Activated CD4-positive, alpha-beta T cell treated with anti-CD3 and anti-CD28 coated beads for 36 hours (primary cell): ENCODE results near the gene ACACB. TPM values are rescaled to one million over a fixed set of nuclear protein-coding genes. Genes with fewer than 3 reads are reported as not detected.

Experiments used
- ATAC-seq: fragments of 200-7000 bp; cut with Tn5 transposase; one replicate; pipeline ENCODE4 v1.10.0; 2021; ENCODE audit warnings: mild to moderate bottlenecking, moderate library complexity
- CTCF ChIA-PET: fragments of 350-600 bp; sonication (Branson Sonifier 250); formaldehyde crosslinking; loops from one replicate; lab custom pipeline; 2021; ENCODE audit warnings: antibody characterized with exemption; lab: Charles Lee
- POLR2A ChIA-PET: fragments of 350-600 bp; sonication (Branson Sonifier 250); formaldehyde crosslinking; loops from one replicate; lab custom pipeline; 2021; ENCODE audit warnings: antibody characterized with exemption, inconsistent platforms; lab: Charles Lee
- DNase-seq: peaks from one replicate; pipeline ENCODE4 v3.0.0-alpha.2; 2020
- H3K27ac Mint-ChIP-seq: one replicate; pipeline ENCODE4 v1.8.0; 2021; ENCODE audit warnings: mixed read lengths
- H3K27me3 Mint-ChIP-seq: one replicate; pipeline ENCODE4 v1.8.0; 2021; ENCODE audit warnings: mixed read lengths
- H3K36me3 Mint-ChIP-seq: one replicate; pipeline ENCODE4 v1.8.0; 2021; ENCODE audit warnings: low read depth, mixed read lengths
- H3K4me1 Mint-ChIP-seq: one replicate; pipeline ENCODE4 v1.8.0; 2021; ENCODE audit warnings: mixed read lengths
- H3K4me3 Mint-ChIP-seq: one replicate; pipeline ENCODE4 v1.8.0; 2021; ENCODE audit warnings: mild to moderate bottlenecking, moderate library complexity, mixed read lengths
- H3K9me3 Mint-ChIP-seq: one replicate; pipeline ENCODE4 v1.8.0; 2021; ENCODE audit warnings: low read depth, mixed read lengths
- intact Hi-C, 2 experiments: fragments of 100-400 bp; cut with DNase I in 1 of 2; cut with micrococcal nuclease in 1 of 2; formaldehyde crosslinking; loops; one replicate each; pipeline versions ENCODE4 v1.14.2 to v1.15.1; 2022 to 2024; cut with DNase I, micrococcal nuclease
- total RNA-seq, 2 experiments: library from RNA; stranded (reverse); gene quantifications; one replicate each; pipeline ENCODE4 v1.2.3, GENCODE V29; 2021

ACACB gene
- total RNA-seq, 2 experiments from 2014 or later = 11.5 to 13.3 TPM

DNA sequence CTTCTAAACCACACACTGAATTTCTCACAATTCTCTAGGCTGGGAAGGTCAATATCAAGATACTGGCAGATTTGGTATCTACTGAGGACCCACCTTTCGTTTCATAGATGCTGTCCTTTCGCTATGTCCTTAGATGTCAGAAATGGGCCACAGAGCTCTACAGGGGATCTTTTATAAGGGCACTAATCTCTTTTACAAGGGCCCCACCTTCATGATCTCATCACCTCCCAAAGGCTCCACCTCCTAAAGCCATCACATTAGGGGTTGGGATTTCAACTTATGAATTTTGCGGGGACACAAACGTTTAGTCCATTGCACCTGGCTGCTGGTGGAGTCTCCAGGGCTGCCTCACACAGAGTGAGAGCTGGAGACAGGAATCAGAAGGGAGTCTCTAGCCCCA, 79.9 kb downstream of the ACACB start:
- Mint-ChIP-seq H3K9me3 (no peaks in the 10 kb centered on the region), H3K27me3 (no peaks in the 10 kb centered on the region), H3K27ac (no peak overlapping the region), H3K36me3 (peaks cover 24% of the 10 kb centered on the region), H3K4me3 (no peak overlapping the region), H3K4me1 (no peaks in the 10 kb centered on the region)
- ChIA-PET POLR2A (interaction anchor here (0.6 kb wide), 1 partner anchor 266 kb away, joined by 3 read pairs; no protein-coding TSS in a partner anchor), CTCF (interaction anchor here (0.7 kb wide), 1 partner anchor 392 kb away, joined by 4 read pairs; no protein-coding TSS in a partner anchor)
- ATAC-seq = no peak
- no peak for DNase-seq
- intact Hi-C loops = no loop called here

DNA sequence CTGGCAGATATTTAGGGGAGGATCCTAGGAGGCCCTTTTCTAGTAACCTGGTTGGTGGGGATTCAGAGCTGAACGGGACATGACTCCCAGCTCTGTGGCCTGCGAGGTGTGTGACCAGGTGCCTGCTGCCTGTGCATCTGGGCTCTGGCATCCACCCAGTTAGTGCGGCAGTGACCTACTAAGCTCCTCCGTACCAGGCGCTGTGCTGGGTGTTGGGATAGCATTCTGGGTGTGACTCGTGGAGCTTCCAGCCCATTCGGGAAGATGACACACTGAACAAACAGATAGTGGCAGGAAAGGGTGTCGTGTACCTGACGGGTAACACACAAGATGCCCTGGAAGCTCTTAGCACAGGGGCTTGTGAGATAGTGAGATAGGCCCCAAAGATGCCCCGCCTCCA, 80.9 kb downstream of the ACACB start:
- H3K27me3 Mint-ChIP-seq = no peaks in the 10 kb centered on the region
- ChIA-PET POLR2A (no interaction called here), CTCF (no interaction called here)
- H3K27ac Mint-ChIP-seq = no peak overlapping the region
- no peaks in the 10 kb centered on the region for H3K9me3 Mint-ChIP-seq
- H3K4me1 Mint-ChIP-seq = no peaks in the 10 kb centered on the region
- H3K36me3 Mint-ChIP-seq = peaks cover 24% of the 10 kb centered on the region
- ATAC-seq (no peak), DNase-seq (no peak)
- H3K4me3 Mint-ChIP-seq = no peak overlapping the region
- intact Hi-C loops = no loop called here

DNA sequence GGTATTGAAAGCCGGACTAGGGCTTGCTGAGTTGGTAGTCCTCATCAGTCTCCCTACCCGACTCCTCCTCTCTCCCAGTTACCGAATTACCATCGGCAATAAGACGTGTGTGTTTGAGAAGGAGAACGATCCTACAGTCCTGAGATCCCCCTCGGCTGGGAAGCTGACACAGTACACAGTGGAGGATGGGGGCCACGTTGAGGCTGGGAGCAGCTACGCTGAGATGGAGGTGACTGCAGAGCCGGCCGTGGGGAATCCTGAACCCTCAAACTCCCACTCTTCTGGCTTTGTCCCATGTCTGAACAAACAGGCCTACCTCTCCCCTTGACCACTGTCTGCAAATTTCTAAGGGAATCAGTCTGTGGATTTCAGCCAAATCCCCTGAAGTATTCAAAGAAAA, 82.9 kb downstream of the ACACB start:
- CTCF ChIA-PET = no interaction called here
- Mint-ChIP-seq H3K4me3 (no peak overlapping the region), H3K4me1 (no peaks in the 10 kb centered on the region), H3K27ac (no peak overlapping the region), H3K27me3 (no peaks in the 10 kb centered on the region), H3K36me3 (peaks cover 21% of the 10 kb centered on the region), H3K9me3 (no peaks in the 10 kb centered on the region)
- no peak for DNase-seq
- intact Hi-C loops = no loop called here
- no peak for ATAC-seq
- POLR2A ChIA-PET = no interaction called here

DNA sequence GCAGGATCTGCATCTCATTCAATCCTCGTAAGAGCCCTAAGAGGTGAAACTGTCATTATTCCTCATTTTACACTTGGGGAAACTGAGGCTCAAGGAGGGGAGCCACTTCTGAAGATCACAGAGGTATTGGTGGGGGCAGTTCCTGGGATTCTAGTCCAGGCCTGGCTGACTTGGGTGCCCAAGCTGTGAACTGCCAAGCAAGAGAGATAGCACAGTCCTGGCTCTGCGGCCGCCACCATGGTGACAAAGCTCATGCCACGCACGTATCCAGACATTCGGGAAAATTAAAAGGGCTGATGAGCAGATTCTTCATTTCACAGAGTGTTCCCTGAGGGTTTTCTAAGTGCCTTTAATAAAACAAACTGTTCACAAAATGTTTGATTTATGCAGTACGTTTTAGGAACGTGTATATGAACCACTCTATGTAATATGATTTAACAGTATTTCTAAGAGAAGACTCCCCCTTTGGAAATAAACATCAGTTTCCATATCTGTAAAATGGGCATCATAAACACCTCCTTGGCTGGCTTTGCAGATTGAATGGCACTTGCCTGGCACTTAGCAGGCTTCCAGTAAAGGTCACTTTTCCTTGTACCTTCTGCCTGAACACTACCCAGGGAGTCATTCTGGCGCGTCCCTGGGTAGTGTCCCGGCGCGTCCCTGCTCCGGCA, 84.6 kb downstream of the ACACB start:
- H3K36me3 Mint-ChIP-seq = peaks cover 8% of the 10 kb centered on the region
- POLR2A ChIA-PET = no interaction called here
- DNase-seq (no peak), ATAC-seq (no peak)
- no peaks in the 10 kb centered on the region for H3K27me3 Mint-ChIP-seq
- no peaks in the 10 kb centered on the region for H3K4me1 Mint-ChIP-seq
- no peak overlapping the region for H3K27ac Mint-ChIP-seq
- CTCF ChIA-PET = interaction anchor here (0.6 kb wide), 1 partner anchor 60 kb away, joined by 3 read pairs; no protein-coding TSS in a partner anchor
- intact Hi-C loops = no loop called here
- no peaks in the 10 kb centered on the region for H3K9me3 Mint-ChIP-seq
- H3K4me3 Mint-ChIP-seq = no peak overlapping the region

DNA sequence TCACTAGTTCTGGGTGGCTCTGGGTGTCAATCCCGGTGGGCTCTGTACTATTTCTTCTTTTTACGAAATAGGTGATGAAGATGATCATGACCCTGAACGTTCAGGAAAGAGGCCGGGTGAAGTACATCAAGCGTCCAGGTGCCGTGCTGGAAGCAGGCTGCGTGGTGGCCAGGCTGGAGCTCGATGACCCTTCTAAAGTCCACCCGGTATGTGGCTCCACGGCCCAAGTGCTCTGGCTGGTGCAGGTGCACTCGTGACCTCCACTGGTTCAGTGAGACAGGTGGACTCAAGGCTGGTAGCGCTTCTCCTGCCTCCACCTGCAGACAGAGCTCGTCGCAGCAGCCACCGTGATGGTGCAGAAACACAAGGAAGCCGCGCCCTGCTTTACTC, 85.1 kb downstream of the ACACB start:
- Mint-ChIP-seq H3K4me1 (no peaks in the 10 kb centered on the region), H3K27ac (no peak overlapping the region), H3K4me3 (no peak overlapping the region), H3K9me3 (no peaks in the 10 kb centered on the region), H3K36me3 (peaks cover 4% of the 10 kb centered on the region), H3K27me3 (no peaks in the 10 kb centered on the region)
- DNase-seq (no peak), ATAC-seq (no peak)
- POLR2A ChIA-PET = interaction anchor here (0.7 kb wide), 1 partner anchor 250 kb away, joined by 6 read pairs; no protein-coding TSS in a partner anchor
- CTCF ChIA-PET = interaction anchor here (0.6 kb wide), 1 partner anchor 59 kb away, joined by 3 read pairs; no protein-coding TSS in a partner anchor
- intact Hi-C loops = no loop called here

DNA sequence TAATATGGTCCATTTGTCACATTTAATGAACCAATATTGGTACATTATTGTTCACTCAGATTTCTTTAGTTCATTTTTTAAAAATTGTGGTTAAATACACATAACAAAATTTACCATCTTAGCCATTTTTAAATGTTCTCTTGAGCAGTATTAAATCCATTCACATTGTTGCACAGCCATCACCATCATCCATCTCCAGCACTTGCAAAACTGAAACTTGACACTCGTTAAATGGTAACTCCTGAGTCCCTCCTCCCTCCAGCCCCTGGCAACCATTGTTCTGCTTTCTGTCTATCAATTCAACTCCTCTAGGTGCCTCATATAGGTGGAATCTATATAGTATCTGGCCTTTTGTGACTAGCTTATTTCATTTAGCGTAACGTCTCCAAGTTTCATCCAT, 86.4 kb downstream of the ACACB start:
- CTCF ChIA-PET = no interaction called here
- Mint-ChIP-seq H3K4me3 (no peak overlapping the region), H3K27ac (no peak overlapping the region), H3K27me3 (no peaks in the 10 kb centered on the region), H3K36me3 (peaks cover 4% of the 10 kb centered on the region), H3K9me3 (no peaks in the 10 kb centered on the region), H3K4me1 (no peaks in the 10 kb centered on the region)
- no peak for ATAC-seq
- no peak for DNase-seq
- intact Hi-C loops = no loop called here
- POLR2A ChIA-PET = no interaction called here

DNA sequence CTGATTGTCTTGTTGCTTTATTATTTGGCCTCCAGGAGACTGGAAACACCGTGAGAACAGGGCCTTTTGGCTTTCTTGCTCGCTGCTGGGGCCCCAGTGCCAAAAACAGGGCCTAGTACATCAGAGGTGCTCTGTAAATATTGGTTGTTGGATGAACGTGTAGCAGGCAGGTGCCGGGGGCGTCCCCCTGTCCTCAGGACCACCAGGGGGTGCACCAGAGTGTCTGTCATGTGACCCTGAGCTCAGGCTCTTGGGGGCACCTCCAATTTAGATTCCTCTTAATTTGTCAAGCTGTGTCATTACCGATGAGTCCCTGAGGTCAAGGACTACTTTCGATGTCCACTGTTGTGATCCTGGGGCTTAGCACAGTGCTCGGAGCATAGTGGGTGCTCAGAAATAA, 87.1 kb downstream of the ACACB start:
- DNase-seq (no peak), ATAC-seq (no peak)
- intact Hi-C loops = no loop called here
- H3K4me3 Mint-ChIP-seq = no peak overlapping the region
- H3K27me3 Mint-ChIP-seq = no peaks in the 10 kb centered on the region
- POLR2A ChIA-PET = no interaction called here
- H3K4me1 Mint-ChIP-seq = no peaks in the 10 kb centered on the region
- peaks cover 6% of the 10 kb centered on the region for H3K36me3 Mint-ChIP-seq
- H3K9me3 Mint-ChIP-seq = no peaks in the 10 kb centered on the region
- H3K27ac Mint-ChIP-seq = no peak overlapping the region
- CTCF ChIA-PET = no interaction called here

DNA sequence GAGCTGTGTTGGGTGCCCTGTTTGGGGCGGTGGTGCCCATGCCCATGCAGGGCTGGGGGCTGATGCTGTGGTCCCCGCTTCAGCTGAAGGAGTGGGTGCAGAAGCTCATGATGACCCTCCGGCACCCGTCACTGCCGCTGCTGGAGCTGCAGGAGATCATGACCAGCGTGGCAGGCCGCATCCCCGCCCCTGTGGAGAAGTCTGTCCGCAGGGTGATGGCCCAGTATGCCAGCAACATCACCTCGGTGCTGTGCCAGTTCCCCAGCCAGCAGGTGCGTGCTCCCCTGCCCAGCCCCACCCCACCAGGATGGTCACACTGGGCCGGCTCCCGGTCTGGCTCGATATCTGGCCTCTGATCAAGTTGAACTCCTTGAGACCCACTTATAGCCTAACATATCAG, 92.7 kb downstream of the ACACB start:
- intact Hi-C loops = no loop called here
- Mint-ChIP-seq H3K4me1 (no peaks in the 10 kb centered on the region), H3K36me3 (peaks cover 5% of the 10 kb centered on the region), H3K27ac (no peak overlapping the region), H3K27me3 (no peaks in the 10 kb centered on the region), H3K9me3 (no peaks in the 10 kb centered on the region), H3K4me3 (no peak overlapping the region)
- ATAC-seq (no peak), DNase-seq (no peak)
- ChIA-PET CTCF (no interaction called here), POLR2A (interaction anchor here (0.6 kb wide), 1 partner anchor 115 kb away, joined by 3 read pairs; no protein-coding TSS in a partner anchor)

DNA sequence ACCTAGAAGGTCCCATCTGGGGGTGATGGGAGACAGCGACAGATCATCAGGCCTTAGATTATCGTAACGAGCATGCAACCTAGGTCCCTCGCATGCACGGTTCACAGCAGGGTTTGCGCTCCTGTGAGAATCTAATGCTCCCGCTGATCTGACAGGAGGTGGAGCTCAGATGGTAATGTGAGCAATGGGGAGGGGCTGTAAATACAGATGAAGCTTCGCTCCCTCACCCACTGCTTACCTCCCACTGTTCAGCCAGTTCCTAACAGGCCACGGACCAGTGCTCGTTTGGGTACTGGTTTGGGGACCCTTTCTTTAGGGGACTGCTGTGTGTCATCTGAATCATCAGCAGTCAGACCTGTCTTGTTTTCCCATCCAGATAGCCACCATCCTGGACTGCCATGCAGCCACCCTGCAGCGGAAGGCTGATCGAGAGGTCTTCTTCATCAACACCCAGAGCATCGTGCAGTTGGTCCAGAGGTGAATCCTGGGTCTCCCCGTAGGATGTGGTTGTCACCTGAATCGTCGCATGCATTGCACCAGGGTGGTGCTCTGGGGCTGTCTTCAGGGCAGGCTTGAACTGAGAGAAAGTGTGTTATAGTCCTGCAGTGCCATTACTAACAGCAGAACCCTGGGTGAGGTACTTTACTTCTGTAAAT, 96.2 kb downstream of the ACACB start:
- DNase-seq (no peak), ATAC-seq (no peak)
- H3K4me3 Mint-ChIP-seq = no peak overlapping the region
- H3K4me1 Mint-ChIP-seq = no peaks in the 10 kb centered on the region
- ChIA-PET CTCF (no interaction called here), POLR2A (no interaction called here)
- peaks cover 3% of the 10 kb centered on the region for H3K36me3 Mint-ChIP-seq
- H3K27ac Mint-ChIP-seq = no peak overlapping the region
- intact Hi-C loops = no loop called here
- no peaks in the 10 kb centered on the region for H3K27me3 Mint-ChIP-seq
- no peaks in the 10 kb centered on the region for H3K9me3 Mint-ChIP-seq

DNA sequence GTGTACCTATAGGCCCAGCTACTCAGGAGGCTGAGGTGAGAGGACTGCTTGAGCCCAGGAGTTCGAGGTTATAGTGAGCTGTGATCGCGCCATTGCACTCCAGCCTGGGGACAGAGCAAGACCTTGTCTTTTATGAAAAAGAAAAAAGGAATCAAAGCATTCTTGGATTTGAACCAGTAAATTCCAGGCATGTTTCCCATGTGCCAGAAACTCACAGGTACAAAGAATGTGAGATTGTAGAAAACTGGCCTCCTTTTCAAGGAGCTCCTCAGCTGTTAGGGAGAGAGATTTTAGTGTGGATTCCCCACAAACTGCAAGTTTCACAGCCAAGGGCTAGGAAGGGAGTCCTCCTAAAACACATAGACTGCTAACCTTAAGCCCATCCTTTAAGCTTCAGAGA, 97.7 kb downstream of the ACACB start:
- Mint-ChIP-seq H3K27me3 (no peaks in the 10 kb centered on the region), H3K4me3 (no peak overlapping the region), H3K27ac (no peak overlapping the region), H3K9me3 (no peaks in the 10 kb centered on the region), H3K4me1 (no peaks in the 10 kb centered on the region), H3K36me3 (no peaks in the 10 kb centered on the region)
- DNase-seq = no peak
- intact Hi-C loops = no loop called here
- no peak for ATAC-seq
- ChIA-PET CTCF (no interaction called here), POLR2A (no interaction called here)

DNA sequence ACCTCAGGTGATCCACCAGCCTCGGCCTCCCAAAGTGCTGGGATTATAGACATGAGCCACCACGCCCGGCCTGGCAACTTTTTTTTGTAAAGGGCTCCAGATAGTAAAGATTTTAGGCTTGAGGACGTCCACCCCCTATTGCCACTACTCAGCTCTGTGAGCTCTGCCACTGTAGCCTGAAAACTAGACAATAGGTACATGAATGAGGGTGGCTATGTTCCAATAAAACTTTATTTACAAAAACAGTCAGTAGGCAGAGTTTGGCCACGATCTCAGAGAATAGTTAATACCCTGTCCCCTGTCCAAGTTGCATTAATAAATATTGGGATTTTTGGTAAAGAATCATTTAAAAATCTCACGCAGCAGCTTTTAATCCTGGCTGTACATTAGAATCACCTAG, 102.6 kb downstream of the ACACB start:
- POLR2A ChIA-PET = no interaction called here

DNA sequence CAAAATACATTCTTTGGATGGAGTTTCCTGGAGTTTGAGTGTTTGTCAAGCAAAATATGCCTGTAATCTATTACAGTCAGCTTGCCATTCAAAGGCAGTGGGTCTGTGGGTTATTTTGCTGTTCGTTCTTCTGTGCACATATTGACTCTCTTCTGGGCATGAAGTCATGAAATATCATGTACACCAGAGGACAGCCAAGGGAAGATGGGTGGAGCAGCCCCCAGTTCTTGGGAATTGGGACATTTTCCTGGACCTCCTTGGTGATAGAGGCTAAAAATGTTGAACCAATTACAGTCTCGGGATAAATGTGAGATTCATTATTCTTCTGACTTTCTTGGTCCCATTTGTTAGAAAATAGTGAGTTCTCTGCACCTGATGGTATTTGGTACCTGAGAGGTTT, 103.6 kb downstream of the ACACB start:
- ChIA-PET POLR2A (no interaction called here), CTCF (no interaction called here)
- Mint-ChIP-seq H3K27ac (no peak overlapping the region), H3K9me3 (no peaks in the 10 kb centered on the region), H3K36me3 (peaks cover 9% of the 10 kb centered on the region), H3K4me3 (no peak overlapping the region), H3K27me3 (no peaks in the 10 kb centered on the region), H3K4me1 (no peaks in the 10 kb centered on the region)
- DNase-seq (no peak), ATAC-seq (no peak)
- intact Hi-C loops = no loop called here

More for the DNA sequence above, 102.6 kb downstream of the ACACB start:
- Mint-ChIP-seq H3K4me3 (no peak overlapping the region), H3K27ac (no peak overlapping the region), H3K27me3 (no peaks in the 10 kb centered on the region), H3K4me1 (no peaks in the 10 kb centered on the region), H3K36me3 (peaks cover 9% of the 10 kb centered on the region), H3K9me3 (no peaks in the 10 kb centered on the region)
- intact Hi-C loops = no loop called here
- ATAC-seq (no peak), DNase-seq (no peak)
- CTCF ChIA-PET = no interaction called here
